ENCODE results near the gene AGXT.

- TF ChIP-seq, protein P1, sequence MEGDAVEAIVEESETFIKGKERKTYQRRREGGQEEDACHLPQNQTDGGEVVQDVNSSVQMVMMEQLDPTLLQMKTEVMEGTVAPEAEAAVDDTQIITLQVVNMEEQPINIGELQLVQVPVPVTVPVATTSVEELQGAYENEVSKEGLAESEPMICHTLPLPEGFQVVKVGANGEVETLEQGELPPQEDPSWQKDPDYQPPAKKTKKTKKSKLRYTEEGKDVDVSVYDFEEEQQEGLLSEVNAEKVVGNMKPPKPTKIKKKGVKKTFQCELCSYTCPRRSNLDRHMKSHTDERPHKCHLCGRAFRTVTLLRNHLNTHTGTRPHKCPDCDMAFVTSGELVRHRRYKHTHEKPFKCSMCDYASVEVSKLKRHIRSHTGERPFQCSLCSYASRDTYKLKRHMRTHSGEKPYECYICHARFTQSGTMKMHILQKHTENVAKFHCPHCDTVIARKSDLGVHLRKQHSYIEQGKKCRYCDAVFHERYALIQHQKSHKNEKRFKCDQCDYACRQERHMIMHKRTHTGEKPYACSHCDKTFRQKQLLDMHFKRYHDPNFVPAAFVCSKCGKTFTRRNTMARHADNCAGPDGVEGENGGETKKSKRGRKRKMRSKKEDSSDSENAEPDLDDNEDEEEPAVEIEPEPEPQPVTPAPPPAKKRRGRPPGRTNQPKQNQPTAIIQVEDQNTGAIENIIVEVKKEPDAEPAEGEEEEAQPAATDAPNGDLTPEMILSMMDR (conservative IDR thresholded peaks at IDR 0.05; ENCODE audit: low read depth, low read length) = no peak
- no peak for TF ChIP-seq EZH2 (IDR thresholded peaks at IDR 0.05; ENCODE audit: borderline replicate concordance, low read depth, low read length, poor library complexity, severe bottlenecking)
Measured at GRCh38 chr2:240912878-240913809, 44.5 kb downstream of the AGXT start.
